Measurements from ENCODE around the gene SYTL3. TPM values are rescaled to one million over a fixed set of nuclear protein-coding genes. Genes with fewer than 3 reads are reported as not detected.

SYTL3 gene
- total RNA-seq, 1 experiment from 2014 or later = 14.2 TPM

DNA sequence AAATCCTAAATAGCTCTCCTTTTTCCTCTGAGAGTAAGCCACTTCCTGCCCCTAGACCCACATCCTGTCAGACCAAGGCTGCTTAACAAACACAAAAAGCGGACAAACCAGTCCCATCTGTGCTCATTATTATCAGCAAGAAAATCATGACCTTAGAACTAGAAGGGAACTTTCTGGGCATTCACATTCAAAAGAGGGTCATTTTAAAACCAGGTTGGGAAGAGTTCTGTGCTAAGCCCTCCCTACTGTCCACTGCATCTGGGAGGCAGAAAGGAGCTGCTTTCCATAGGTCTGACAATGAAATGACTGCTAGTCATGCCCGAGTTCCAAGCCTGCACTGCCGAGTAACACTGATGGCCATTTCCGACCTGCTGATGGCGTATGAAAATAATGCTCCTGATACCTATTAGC is 153.9 kb downstream of the SYTL3 start:
- Mint-ChIP-seq H3K4me3 (ENCODE audit: low read depth, unreplicated experiment) (peak overlapping the region; percentile 85), H3K4me1 (ENCODE audit: low read depth, unreplicated experiment) (peaks cover 66% of the 10 kb centered on the region), H3K27me3 (ENCODE audit: unreplicated experiment) (no peaks in the 10 kb centered on the region), H3K27ac (ENCODE audit: unreplicated experiment) (peak overlapping the region; percentile 97), H3K9me3 (ENCODE audit: low read depth, unreplicated experiment) (no peaks in the 10 kb centered on the region), H3K36me3 (ENCODE audit: insufficient read depth, unreplicated experiment) (peaks cover 98% of the 10 kb centered on the region)
- DNase-seq = no peak
- TF ChIP-seq, protein P1, sequence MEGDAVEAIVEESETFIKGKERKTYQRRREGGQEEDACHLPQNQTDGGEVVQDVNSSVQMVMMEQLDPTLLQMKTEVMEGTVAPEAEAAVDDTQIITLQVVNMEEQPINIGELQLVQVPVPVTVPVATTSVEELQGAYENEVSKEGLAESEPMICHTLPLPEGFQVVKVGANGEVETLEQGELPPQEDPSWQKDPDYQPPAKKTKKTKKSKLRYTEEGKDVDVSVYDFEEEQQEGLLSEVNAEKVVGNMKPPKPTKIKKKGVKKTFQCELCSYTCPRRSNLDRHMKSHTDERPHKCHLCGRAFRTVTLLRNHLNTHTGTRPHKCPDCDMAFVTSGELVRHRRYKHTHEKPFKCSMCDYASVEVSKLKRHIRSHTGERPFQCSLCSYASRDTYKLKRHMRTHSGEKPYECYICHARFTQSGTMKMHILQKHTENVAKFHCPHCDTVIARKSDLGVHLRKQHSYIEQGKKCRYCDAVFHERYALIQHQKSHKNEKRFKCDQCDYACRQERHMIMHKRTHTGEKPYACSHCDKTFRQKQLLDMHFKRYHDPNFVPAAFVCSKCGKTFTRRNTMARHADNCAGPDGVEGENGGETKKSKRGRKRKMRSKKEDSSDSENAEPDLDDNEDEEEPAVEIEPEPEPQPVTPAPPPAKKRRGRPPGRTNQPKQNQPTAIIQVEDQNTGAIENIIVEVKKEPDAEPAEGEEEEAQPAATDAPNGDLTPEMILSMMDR (IDR thresholded peaks at IDR 0.05; ENCODE audit: unreplicated experiment) = no peak
- BruUV-seq (replicated peaks) = no TSS peak
- intact Hi-C loops (cut with micrococcal nuclease; ENCODE audit: unreplicated experiment) = no loop called here
- CTCF ChIA-PET = interaction anchor here (0.5 to 1.0 kb wide), 5 partner anchors 11 to 241 kb away, joined by 3 to 8 read pairs (median 6); partner anchors contain the start of gene TAGAP

DNA sequence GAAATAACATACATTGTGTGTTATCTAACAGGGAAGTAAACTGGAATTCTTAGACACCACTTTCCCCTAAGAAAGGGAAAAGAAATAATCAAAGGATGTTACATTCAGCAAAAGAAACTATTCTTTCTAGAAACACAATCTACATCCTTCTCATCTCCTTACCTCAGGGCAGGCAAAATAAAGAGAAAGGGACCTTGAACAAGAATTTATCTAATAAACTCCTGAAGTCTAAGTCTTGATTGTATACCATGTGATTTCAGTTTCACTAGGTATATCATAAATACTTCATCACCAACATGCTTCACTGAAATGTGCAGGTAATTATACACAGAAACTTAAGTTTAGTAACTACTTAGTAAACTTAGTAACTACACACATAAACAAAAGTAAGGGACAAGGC is 154.4 kb downstream of the SYTL3 start:
- H3K27ac Mint-ChIP-seq (ENCODE audit: unreplicated experiment) = peak overlapping the region; percentile 97
- BruUV-seq (replicated peaks) = TSS peak; percentile 63
- H3K4me3 Mint-ChIP-seq (ENCODE audit: low read depth, unreplicated experiment) = peak overlapping the region; percentile 85
- no peaks in the 10 kb centered on the region for H3K9me3 Mint-ChIP-seq (ENCODE audit: low read depth, unreplicated experiment)
- TF ChIP-seq, protein P1 (IDR thresholded peaks at IDR 0.05; ENCODE audit: unreplicated experiment) = no peak
- no peaks in the 10 kb centered on the region for H3K27me3 Mint-ChIP-seq (ENCODE audit: unreplicated experiment)
- no peak for DNase-seq
- intact Hi-C loops (cut with micrococcal nuclease; ENCODE audit: unreplicated experiment) = no loop called here
- CTCF ChIA-PET = interaction anchor here (0.5 to 1.0 kb wide), 2 partner anchors 12 to 102 kb away, joined by 6 to 8 read pairs; no protein-coding TSS in a partner anchor
- H3K36me3 Mint-ChIP-seq (ENCODE audit: insufficient read depth, unreplicated experiment) = peaks cover 98% of the 10 kb centered on the region
- peaks cover 66% of the 10 kb centered on the region for H3K4me1 Mint-ChIP-seq (ENCODE audit: low read depth, unreplicated experiment)

DNA sequence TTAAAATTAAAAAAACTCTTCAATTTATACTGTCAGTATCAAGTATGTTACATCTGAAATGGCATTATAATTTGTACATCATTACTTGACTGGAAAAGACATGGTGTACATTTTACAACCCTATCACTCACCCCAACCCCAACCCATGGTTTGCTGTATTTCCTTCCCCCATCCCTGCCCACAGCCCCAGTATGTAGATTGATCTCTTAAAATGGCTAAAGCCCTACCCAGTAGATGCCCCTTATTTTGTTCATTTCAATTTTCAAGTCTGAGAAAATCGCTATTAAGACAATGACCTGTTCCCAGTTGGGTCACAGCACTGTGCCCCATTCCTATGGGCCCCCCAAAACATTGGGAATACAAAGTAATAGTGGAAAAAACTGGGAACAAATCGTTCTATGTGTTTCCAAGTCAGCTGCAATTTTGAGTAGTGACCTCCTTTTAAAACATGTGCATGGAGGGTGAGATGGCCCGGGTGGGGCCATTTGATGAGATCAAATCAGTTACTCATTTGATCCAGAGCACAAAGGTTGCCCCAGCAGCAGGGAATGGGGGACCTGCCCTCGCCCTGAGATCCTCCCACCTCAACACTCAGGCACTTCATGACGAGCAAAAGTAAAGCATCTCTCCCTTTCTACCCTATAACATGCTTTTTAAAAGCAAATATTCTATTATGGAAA is 156.0 kb downstream of the SYTL3 start:
- intact Hi-C loops (cut with micrococcal nuclease; ENCODE audit: unreplicated experiment) = no loop called here
- peaks cover 71% of the 10 kb centered on the region for H3K4me1 Mint-ChIP-seq (ENCODE audit: low read depth, unreplicated experiment)
- H3K27ac Mint-ChIP-seq (ENCODE audit: unreplicated experiment) = peak overlapping the region; percentile 97
- CTCF ChIA-PET = interaction anchor here (0.7 kb wide), 1 partner anchor 140 kb away, joined by 4 read pairs; no protein-coding TSS in a partner anchor
- H3K27me3 Mint-ChIP-seq (ENCODE audit: unreplicated experiment) = no peaks in the 10 kb centered on the region
- DNase-seq = no peak
- no TSS peak for BruUV-seq (replicated peaks)
- peak overlapping the region; percentile 85 for H3K4me3 Mint-ChIP-seq (ENCODE audit: low read depth, unreplicated experiment)
- TF ChIP-seq, protein P1 (IDR thresholded peaks at IDR 0.05; ENCODE audit: unreplicated experiment) = no peak
- peaks cover 98% of the 10 kb centered on the region for H3K36me3 Mint-ChIP-seq (ENCODE audit: insufficient read depth, unreplicated experiment)
- no peaks in the 10 kb centered on the region for H3K9me3 Mint-ChIP-seq (ENCODE audit: low read depth, unreplicated experiment)

DNA sequence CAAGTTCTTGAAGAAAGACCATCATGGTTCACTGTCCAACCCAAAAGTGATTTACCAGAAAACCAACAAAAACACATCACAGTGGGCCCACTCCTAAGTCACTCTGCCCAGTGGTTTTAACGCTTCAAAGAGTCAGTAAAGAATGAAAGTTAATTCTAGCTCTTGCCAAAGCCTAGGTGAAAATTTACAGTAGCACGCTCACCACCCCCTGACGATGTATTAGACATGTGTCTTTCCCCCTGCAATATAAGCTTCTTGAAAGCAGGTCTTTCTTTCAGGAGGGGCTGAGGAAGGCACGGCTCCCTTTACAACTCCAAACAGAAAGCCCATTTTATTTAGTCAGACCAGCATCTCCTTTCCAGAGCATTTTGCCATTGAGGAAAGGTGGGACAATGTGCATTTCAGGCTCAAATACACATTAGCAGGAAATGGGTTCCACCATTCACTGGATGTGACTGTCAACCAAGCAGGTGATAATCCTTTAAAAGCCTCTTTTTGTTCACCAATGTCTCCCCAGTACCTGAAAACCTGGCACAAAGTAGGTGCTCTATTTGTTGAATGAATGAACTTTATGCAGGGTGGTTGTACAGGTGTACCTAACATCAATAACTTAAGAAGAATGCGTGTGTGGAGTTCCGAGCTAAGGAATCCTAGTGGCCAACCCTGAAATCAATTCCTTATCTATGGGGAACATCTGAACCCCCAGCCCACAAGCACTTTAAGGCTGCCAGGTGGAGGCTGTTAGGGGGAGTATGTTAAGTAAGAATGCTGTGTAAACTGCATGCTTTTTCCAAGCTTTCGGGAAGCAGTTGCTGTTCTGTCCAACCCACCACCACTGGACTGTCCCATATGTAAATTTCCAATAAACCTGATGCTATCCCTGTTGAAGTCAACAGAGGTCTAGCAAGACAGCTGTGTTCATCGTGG is 157.9 kb downstream of the SYTL3 start:
- CTCF ChIA-PET = interaction anchor here (0.8 to 1.2 kb wide), 3 partner anchors 11 to 166 kb away, joined by 4 to 11 read pairs (median 4); partner anchors contain the start of gene EZR
- Mint-ChIP-seq H3K36me3 (ENCODE audit: insufficient read depth, unreplicated experiment) (peaks cover 98% of the 10 kb centered on the region), H3K4me3 (ENCODE audit: low read depth, unreplicated experiment) (peak overlapping the region; percentile 85), H3K27me3 (ENCODE audit: unreplicated experiment) (no peaks in the 10 kb centered on the region), H3K9me3 (ENCODE audit: low read depth, unreplicated experiment) (no peaks in the 10 kb centered on the region), H3K27ac (ENCODE audit: unreplicated experiment) (peak overlapping the region; percentile 97), H3K4me1 (ENCODE audit: low read depth, unreplicated experiment) (peaks cover 65% of the 10 kb centered on the region)
- intact Hi-C loops (cut with micrococcal nuclease; ENCODE audit: unreplicated experiment) = no loop called here
- DNase-seq = no peak
- no TSS peak for BruUV-seq (replicated peaks)
- TF ChIP-seq, protein P1 (IDR thresholded peaks at IDR 0.05; ENCODE audit: unreplicated experiment) = no peak

All from Calu3 (cell line).